AG04450 (cell line): ENCODE results near the gene POLR1A. TPM values are rescaled to one million over a fixed set of nuclear protein-coding genes. Genes with fewer than 3 reads are reported as not detected.

Experiments
- CTCF ChIA-PET: fragments of 300-600, 350-600 bp; formaldehyde crosslinking; extraction: SDS; loops from one replicate; lab custom pipeline; 2022; ENCODE audit warnings: antibody characterized with exemption, inconsistent platforms; lab: Charles Lee
- POLR2A ChIA-PET: fragments of 350-600 bp; formaldehyde crosslinking; extraction: SDS; loops from one replicate; lab custom pipeline; 2021; ENCODE audit warnings: antibody characterized with exemption, inconsistent platforms; lab: Yijun Ruan, JAX
- DNase-seq: peaks from one replicate; pipeline ENCODE4 v3.0.0-alpha.2; 2011; ENCODE audit warnings: low read depth, low spot score
- H3K27ac ChIP-seq: one replicate; pipeline ENCODE4 v1.5.1; 2012; ENCODE audit warnings: low read depth, low read length, control low read depth
- H3K27me3 ChIP-seq: one replicate; pipeline ENCODE4 v1.6.0; 2012; ENCODE audit warnings: low read length; ENCODE audit not compliant: control insufficient read depth, insufficient read depth
- H3K4me3 ChIP-seq: 2 replicates; pipeline ENCODE4 v1.5.1; 2011; ENCODE audit warnings: mild to moderate bottlenecking, low read depth, low read length, control low read depth
- H3K9me3 ChIP-seq: 2 replicates; pipeline ENCODE4 v1.5.1; 2012; ENCODE audit warnings: low read length; ENCODE audit not compliant: control insufficient read depth, insufficient read depth
- CTCF ChIP-seq: IDR thresholded peaks from 2 replicates; pipeline ENCODE4 v1.5.1; 2011; ENCODE audit warnings: low read depth, low read length, control low read depth, inconsistent platforms
- polyA plus RNA-seq: library from polyadenylated mRNA; depleted of rRNA; stranded (reverse); fragments of >200 nt; gene quantifications from 2 replicates; pipeline ENCODE4 v1.2.3, GENCODE V29; 2011

The POLR1A gene
- polyA plus RNA-seq, 1 experiment, result 11.1 TPM

DNA sequence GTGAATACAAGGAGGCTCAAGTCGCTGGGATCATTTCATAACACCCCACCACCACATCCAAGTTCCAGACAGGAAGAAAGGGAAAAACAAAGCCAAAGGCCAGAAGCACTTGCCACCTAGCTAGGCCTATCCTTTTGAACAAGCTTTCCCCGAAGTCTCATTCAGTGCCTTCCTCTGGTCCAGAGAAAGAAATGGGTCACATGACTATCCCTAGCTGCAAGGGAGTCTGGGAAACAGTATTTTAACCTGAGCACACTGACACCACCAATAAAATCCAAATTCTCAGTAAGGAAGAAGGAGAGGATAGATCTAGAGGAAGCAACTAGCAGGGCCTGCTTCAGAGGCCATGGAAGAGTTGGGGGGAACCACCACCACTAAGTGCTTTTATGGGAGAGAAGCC, 91.2 kb downstream of the POLR1A start:
- H3K27ac ChIP-seq, result no peak overlapping the region
- peaks cover 10% of the 10 kb centered on the region for H3K9me3 ChIP-seq
- ChIA-PET POLR2A (no interaction called here), CTCF (no interaction called here)
- no peak for DNase-seq
- peaks cover 16% of the 10 kb centered on the region for H3K27me3 ChIP-seq
- no peak for TF ChIP-seq CTCF
- H3K4me3 ChIP-seq, result no peak overlapping the region

GRCh38 chr2:86012007-86012712, 93.5 kb downstream of the POLR1A start:
- ChIA-PET POLR2A (interaction anchor here (1.3 kb wide), 1 partner anchor 25 kb away, joined by 3 read pairs; no protein-coding TSS in a partner anchor), CTCF (no interaction called here)
- Histone ChIP-seq H3K27me3 (peaks cover 14% of the 10 kb centered on the region), H3K9me3 (peaks cover 14% of the 10 kb centered on the region), H3K4me3 (no peak overlapping the region), H3K27ac (no peak overlapping the region)
- TF ChIP-seq CTCF, result no peak
- no peak for DNase-seq

DNA sequence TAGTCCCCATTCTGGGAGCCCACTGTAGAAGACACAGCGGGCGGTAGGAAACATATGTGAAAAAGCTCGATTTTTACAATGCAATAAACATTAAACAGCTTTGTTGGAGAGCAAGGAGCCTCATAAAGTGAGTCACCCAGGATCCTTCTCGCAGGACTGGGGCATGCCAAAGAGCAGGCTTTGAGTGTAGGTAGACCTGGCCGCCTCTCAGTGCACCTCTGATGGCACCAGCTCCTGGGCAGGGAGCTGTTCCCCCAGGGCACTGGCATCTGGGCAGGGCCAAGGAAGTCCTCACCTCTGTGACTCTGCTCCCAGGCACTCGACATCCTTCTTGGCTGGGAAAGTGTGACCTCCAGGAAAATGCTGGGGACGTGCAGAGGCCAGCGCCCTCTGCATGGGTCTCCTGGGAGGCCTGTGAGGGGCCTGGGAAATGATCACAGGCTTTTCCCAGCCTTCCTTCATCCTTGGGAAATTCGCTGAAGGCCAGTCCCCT, 94.2 kb downstream of the POLR1A start:
- POLR2A ChIA-PET, result no interaction called here
- Histone ChIP-seq H3K27ac (no peak overlapping the region), H3K27me3 (peaks cover 14% of the 10 kb centered on the region), H3K4me3 (no peak overlapping the region), H3K9me3 (peaks cover 14% of the 10 kb centered on the region)
- CTCF ChIA-PET, result interaction anchor here (1.6 kb wide), 1 partner anchor 184 kb away, joined by 6 read pairs; no protein-coding TSS in a partner anchor
- DNase-seq, result no peak
- no peak for TF ChIP-seq CTCF

DNA sequence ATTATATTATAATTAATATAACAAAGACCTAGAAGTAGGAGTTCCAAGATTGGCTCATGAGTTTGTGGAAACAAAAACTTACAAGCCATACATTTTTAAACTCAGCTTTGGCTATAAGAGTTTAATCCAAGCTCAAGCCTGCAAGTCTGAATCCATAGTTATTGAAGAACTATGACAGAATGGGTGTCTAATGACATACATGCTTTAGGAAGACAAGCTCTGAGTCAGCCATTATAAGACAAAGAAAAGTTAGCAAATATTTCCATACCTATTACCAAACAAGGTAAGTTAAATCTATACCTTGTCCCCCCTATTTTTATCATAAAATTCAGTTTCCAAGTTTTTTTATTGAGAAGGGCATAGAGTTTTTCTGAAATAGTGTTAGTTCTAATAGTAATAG, 95.6 kb downstream of the POLR1A start:
- Histone ChIP-seq H3K9me3 (peaks cover 21% of the 10 kb centered on the region), H3K27me3 (peaks cover 14% of the 10 kb centered on the region), H3K27ac (no peak overlapping the region), H3K4me3 (no peak overlapping the region)
- ChIA-PET CTCF (interaction anchor here (1.6 kb wide), 1 partner anchor 183 kb away, joined by 6 read pairs; no protein-coding TSS in a partner anchor), POLR2A (no interaction called here)
- no peak for DNase-seq
- TF ChIP-seq CTCF, result no peak

DNA sequence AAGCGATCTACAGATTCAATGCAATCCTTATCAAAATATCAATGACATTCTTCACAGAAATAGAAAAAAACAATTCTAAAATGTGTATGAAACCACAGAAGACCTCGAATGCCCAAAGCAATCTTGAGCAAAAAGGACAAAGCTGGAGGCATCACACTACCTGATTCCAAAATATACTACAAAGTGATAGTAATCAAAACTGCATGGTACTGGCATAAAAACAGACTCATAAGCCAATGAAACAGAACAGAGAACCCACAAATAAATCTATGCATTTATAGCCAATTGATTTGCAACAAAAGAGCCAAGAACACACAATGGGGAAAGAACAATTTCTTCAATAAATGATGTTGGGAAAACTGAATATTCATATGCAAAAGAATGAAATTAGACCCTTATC, 99.2 kb downstream of the POLR1A start:
- TF ChIP-seq CTCF, result no peak
- POLR2A ChIA-PET, result no interaction called here

More for the DNA sequence above, 99.2 kb downstream of the POLR1A start:
- H3K9me3 ChIP-seq, result peaks cover 15% of the 10 kb centered on the region; the same call in 1 of the 2 replicates
- H3K4me3 ChIP-seq, result no peak overlapping the region
- peaks cover under 1% of the 10 kb centered on the region for H3K27me3 ChIP-seq
- no peak for DNase-seq
- CTCF ChIA-PET, result no interaction called here
- H3K27ac ChIP-seq, result no peak overlapping the region
